PC-9 (cell line): ENCODE measurements around the gene TBC1D13. TPM values are rescaled to one million over a fixed set of nuclear protein-coding genes. Genes with fewer than 3 reads are reported as not detected.

Experiments used
- BruUV-seq: library from RNA; stranded (reverse); fragments of 400-500 nt; replicated peaks from 2 replicates; lab custom pipeline; 2021; lab: Mats Ljungman, UMichigan
- CTCF ChIA-PET: fragments of 300-600 bp; sonication (Branson Sonifier 250); formaldehyde crosslinking; loops from one replicate; lab custom pipeline; 2022; ENCODE audit warnings: antibody characterized with exemption; lab: Charles Lee
- POLR2A ChIA-PET: fragments of 300-600 bp; sonication (Branson Sonifier 250); formaldehyde crosslinking; loops from one replicate; lab custom pipeline; 2022; ENCODE audit warnings: antibody characterized with exemption; ENCODE audit not compliant: unreplicated experiment; lab: Charles Lee
- DNase-seq, 2 experiments: peaks; one replicate each; pipeline versions ENCODE4 v3.0.0 to v3.0.0-alpha.2; 2015 to 2022; ENCODE audit warnings: mixed read lengths in 1 of 2
- H2AFZ ChIP-seq: fragments of 200-600 bp; sonication (generic); 2 replicates; pipeline ENCODE4 v1.8.1; 2017; ENCODE audit warnings: antibody characterized with exemption
- H3F3A ChIP-seq: fragments of 200-600 bp; sonication (generic); 2 replicates; pipeline ENCODE4 v1.8.1; 2017; ENCODE audit warnings: antibody characterized with exemption, mild to moderate bottlenecking, low read depth; ENCODE audit not compliant: insufficient read depth
- H3K27ac ChIP-seq: fragments of 200-600 bp; sonication (generic); 2 replicates; pipeline ENCODE4 v1.6.1; 2016; ENCODE audit warnings: mixed run types
- H3K27me3 ChIP-seq: fragments of 200-600 bp; sonication (generic); 2 replicates; pipeline ENCODE4 v1.6.1; 2016; ENCODE audit warnings: low read depth, mixed run types; ENCODE audit not compliant: insufficient read depth
- H3K36me3 ChIP-seq: fragments of 200-600 bp; sonication (generic); 2 replicates; pipeline ENCODE4 v1.6.1; 2016; ENCODE audit warnings: low read depth, mixed run types
- H3K4me1 ChIP-seq: fragments of 200-600 bp; sonication (generic); replicated peaks from 2 replicates; pipeline ENCODE4 v1.6.1; 2016; ENCODE audit warnings: mixed run types; ENCODE audit not compliant: insufficient read depth
- H3K4me2 ChIP-seq: fragments of 200-600 bp; sonication (generic); 2 replicates; pipeline ENCODE4 v1.6.1; 2017; ENCODE audit warnings: mixed run types
- H3K4me3 ChIP-seq: fragments of 200-600 bp; sonication (generic); 2 replicates; pipeline ENCODE4 v1.6.1; 2016; ENCODE audit warnings: mixed run types
- H3K79me2 ChIP-seq: fragments of 200-600 bp; sonication (generic); 2 replicates; pipeline ENCODE4 v1.6.1; 2017; ENCODE audit warnings: low read depth, mixed run types
- H3K9me2 ChIP-seq: fragments of 200-600 bp; sonication (generic); 2 replicates; pipeline ENCODE4 v1.8.1; 2017; ENCODE audit warnings: mild to moderate bottlenecking; ENCODE audit not compliant: insufficient read depth
- H3K9me3 ChIP-seq: fragments of 200-600 bp; sonication (generic); 2 replicates; pipeline ENCODE4 v1.8.1; 2016; ENCODE audit warnings: low read depth; ENCODE audit not compliant: insufficient read depth
- H4K20me1 ChIP-seq: fragments of 200-600 bp; sonication (generic); 2 replicates; pipeline ENCODE4 v1.8.1; 2017; ENCODE audit not compliant: insufficient read depth
- EZH2 ChIP-seq: fragments of 200-600 bp; sonication (generic); IDR thresholded peaks from 2 replicates; pipeline ENCODE4 v1.8.0; 2017; ENCODE audit warnings: antibody characterized with exemption, low read depth
- intact Hi-C: fragments of 100-400 bp; cut with micrococcal nuclease; formaldehyde crosslinking; loops from one replicate; pipeline ENCODE4 v1.10.0; 2022; ENCODE audit not compliant: unreplicated experiment
- total RNA-seq: library from RNA; stranded (reverse); gene quantifications from 2 replicates; pipeline ENCODE4 v1.2.3, GENCODE V29; 2021
- TF ChIP-seq, protein P1 (sequence below): fragments of 200-600 bp; sonication (generic); conservative IDR thresholded peaks from 2 replicates; pipeline ENCODE4 v1.6.1; 2017; ENCODE audit warnings: mixed run types, antibody characterized with exemption, mild to moderate bottlenecking, moderate library complexity

Gene TBC1D13
- total RNA-seq, 1 experiment from 2014 or later: 41.9 TPM

DNA sequence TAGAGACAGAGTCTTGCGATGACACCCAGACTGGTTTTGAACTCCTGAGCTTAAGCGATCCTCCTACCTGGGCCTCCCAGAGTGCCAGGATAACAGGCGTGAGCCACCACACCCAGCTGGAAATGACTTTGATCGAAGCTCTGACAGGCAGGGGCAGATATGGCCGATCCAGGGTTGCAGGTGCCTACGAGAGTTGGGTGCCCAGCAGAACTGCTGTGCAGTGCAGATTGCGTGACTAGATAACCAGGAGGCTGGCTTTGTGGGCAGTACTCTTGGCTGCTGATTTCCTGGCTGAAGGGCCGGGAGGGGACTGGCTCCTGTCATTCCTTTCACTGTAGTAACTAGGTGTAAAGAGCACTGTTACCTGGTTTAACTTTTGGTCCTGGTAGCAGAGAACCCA, 11.8 kb downstream of the TBC1D13 start:
- POLR2A ChIA-PET: no interaction called here
- Histone ChIP-seq H3F3A (no peaks in the 10 kb centered on the region), H3K4me2 (no peak overlapping the region), H2AFZ (no peak overlapping the region), H3K36me3 (peaks cover 18% of the 10 kb centered on the region), H3K79me2 (no peaks in the 10 kb centered on the region), H3K9me2 (no peaks in the 10 kb centered on the region), H3K27me3 (no peaks in the 10 kb centered on the region), H3K27ac (no peak overlapping the region), H4K20me1 (no peaks in the 10 kb centered on the region), H3K9me3 (no peaks in the 10 kb centered on the region), H3K4me3 (no peak overlapping the region), H3K4me1 (no peaks in the 10 kb centered on the region)
- TF ChIP-seq, protein P1, sequence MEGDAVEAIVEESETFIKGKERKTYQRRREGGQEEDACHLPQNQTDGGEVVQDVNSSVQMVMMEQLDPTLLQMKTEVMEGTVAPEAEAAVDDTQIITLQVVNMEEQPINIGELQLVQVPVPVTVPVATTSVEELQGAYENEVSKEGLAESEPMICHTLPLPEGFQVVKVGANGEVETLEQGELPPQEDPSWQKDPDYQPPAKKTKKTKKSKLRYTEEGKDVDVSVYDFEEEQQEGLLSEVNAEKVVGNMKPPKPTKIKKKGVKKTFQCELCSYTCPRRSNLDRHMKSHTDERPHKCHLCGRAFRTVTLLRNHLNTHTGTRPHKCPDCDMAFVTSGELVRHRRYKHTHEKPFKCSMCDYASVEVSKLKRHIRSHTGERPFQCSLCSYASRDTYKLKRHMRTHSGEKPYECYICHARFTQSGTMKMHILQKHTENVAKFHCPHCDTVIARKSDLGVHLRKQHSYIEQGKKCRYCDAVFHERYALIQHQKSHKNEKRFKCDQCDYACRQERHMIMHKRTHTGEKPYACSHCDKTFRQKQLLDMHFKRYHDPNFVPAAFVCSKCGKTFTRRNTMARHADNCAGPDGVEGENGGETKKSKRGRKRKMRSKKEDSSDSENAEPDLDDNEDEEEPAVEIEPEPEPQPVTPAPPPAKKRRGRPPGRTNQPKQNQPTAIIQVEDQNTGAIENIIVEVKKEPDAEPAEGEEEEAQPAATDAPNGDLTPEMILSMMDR: no peak
- TF ChIP-seq EZH2: no peak
- no TSS peak for BruUV-seq
- intact Hi-C loops: no loop called here
- CTCF ChIA-PET: no interaction called here
- DNase-seq: no peak

DNA sequence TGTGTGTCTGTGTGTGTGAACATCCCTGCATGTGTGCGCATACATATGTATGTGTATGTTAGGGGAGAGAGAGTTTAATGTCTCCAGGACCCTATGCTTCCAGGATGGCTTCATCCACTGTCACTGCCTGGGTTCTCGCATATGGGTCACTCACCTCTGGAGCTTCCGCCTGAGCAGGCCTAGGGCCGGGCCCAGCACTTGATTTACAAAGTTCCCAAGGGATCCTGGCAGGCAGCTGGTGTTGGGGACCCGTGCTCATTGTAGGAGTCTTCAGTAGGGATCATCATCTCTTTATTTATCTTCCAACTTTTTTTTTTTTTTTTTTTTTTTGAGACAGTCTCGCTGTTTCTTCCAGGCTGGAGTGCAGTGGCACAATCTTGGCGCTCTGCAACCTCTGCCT, 13.0 kb downstream of the TBC1D13 start:
- no peaks in the 10 kb centered on the region for H3F3A ChIP-seq
- no peaks in the 10 kb centered on the region for H3K79me2 ChIP-seq
- H2AFZ ChIP-seq: no peak overlapping the region
- no peaks in the 10 kb centered on the region for H3K9me3 ChIP-seq
- H3K4me2 ChIP-seq: no peak overlapping the region
- ChIA-PET POLR2A (interaction anchor here (0.6 kb wide), 1 partner anchor 945 kb away, joined by 3 read pairs; the partner anchor contains the start of gene ENG), CTCF (no interaction called here)
- no peak overlapping the region for H3K4me3 ChIP-seq
- no peak overlapping the region for H3K27ac ChIP-seq
- no peaks in the 10 kb centered on the region for H3K27me3 ChIP-seq
- BruUV-seq: no TSS peak
- H3K36me3 ChIP-seq: peaks cover 22% of the 10 kb centered on the region
- no peak for DNase-seq
- intact Hi-C loops: no loop called here
- no peaks in the 10 kb centered on the region for H3K4me1 ChIP-seq
- H3K9me2 ChIP-seq: no peaks in the 10 kb centered on the region
- H4K20me1 ChIP-seq: no peaks in the 10 kb centered on the region
- TF ChIP-seq, protein P1: no peak
- TF ChIP-seq EZH2: no peak

DNA sequence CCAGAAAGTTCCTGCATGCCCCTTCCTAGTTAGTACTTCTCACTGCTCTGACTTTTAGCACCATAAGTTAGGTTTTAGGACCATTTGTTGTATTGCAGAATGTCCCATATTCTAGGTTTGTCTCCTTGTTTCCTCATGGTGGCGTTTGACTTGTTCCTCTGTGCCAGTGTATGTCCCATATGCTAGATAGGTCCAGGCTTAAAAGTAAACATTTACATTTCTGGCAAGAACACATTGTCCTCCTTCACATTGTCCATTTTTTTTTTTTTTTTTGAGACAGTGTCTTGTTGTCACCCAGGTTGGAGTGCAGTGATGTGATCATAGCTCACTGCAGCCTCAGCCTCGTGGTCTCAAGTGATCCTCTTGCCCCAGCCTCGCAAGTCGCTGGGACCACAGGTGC, 15.4 kb downstream of the TBC1D13 start:
- TF ChIP-seq, protein P1: no peak
- TF ChIP-seq EZH2: no peak
- Histone ChIP-seq H3K4me2 (no peak overlapping the region), H2AFZ (no peak overlapping the region), H3K27ac (no peak overlapping the region), H3K27me3 (no peaks in the 10 kb centered on the region), H4K20me1 (no peaks in the 10 kb centered on the region), H3F3A (no peaks in the 10 kb centered on the region), H3K4me1 (no peaks in the 10 kb centered on the region), H3K9me3 (no peaks in the 10 kb centered on the region), H3K79me2 (no peaks in the 10 kb centered on the region), H3K4me3 (no peak overlapping the region), H3K36me3 (peaks cover 27% of the 10 kb centered on the region), H3K9me2 (no peaks in the 10 kb centered on the region)
- CTCF ChIA-PET: interaction anchor here (0.6 kb wide), 1 partner anchor 191 kb away, joined by 12 read pairs; no protein-coding TSS in a partner anchor
- intact Hi-C loops: no loop called here
- no peak for DNase-seq
- POLR2A ChIA-PET: no interaction called here
- BruUV-seq: no TSS peak
